Ascending aorta (tissue), 2 donors: Measurements from ENCODE around the gene DIPK1B. TPM values are rescaled to one million over a fixed set of nuclear protein-coding genes. Genes with fewer than 3 reads are reported as not detected.
A peak's percentile ranks its signal among the peaks of the same experiment; 100 is the strongest.

Experiments
- DNase-seq, 2 donors: peaks; one replicate each; pipeline ENCODE4 v3.0.0-alpha.2; 2019; ENCODE audit warnings: low spot score in 2 of 2
- H3K27ac ChIP-seq, 2 donors: fragments of 200-600 bp; sonication (generic); one replicate each; pipeline ENCODE4 v1.5.1; 2016 to 2017; ENCODE audit warnings: mild to moderate bottlenecking in 1 of 2
- H3K27me3 ChIP-seq: fragments of 200-600 bp; sonication (generic); one replicate; pipeline ENCODE4 v1.5.1; 2017
- H3K36me3 ChIP-seq, 2 donors: fragments of 200-600 bp; sonication (generic); one replicate each; pipeline ENCODE4 v1.5.1; 2016
- H3K4me1 ChIP-seq, 2 donors: fragments of 200-600 bp; sonication (generic); one replicate each; pipeline ENCODE4 v1.5.1; 2016 to 2017; ENCODE audit warnings: mild to moderate bottlenecking in 1 of 2
- H3K4me3 ChIP-seq, 2 donors: fragments of 200-600 bp; sonication (generic); one replicate each; pipeline ENCODE4 v1.5.1; 2016 to 2017; ENCODE audit warnings: mild to moderate bottlenecking in 1 of 2
- H3K9me3 ChIP-seq, 2 donors: fragments of 200-600 bp; sonication (generic); one replicate each; pipeline ENCODE4 v1.5.1; 2016
- intact Hi-C: fragments of 100-400 bp; cut with DNase I; formaldehyde crosslinking; loops from one replicate; pipeline ENCODE4 v1.15.1; 2023
- total RNA-seq: library from RNA; depleted of rRNA; stranded (reverse); fragments of >200 nt; gene quantifications from one replicate; pipeline ENCODE4 v1.1.0, GENCODE V29; 2016
- TF ChIP-seq, protein P1 (sequence below), 3 experiments: fragments of 200-600 bp in 2 of 3; fragments of 450-650 bp in 1 of 3; sonication (generic) in 2 of 3; IDR thresholded peaks; one replicate each; pipeline ENCODE4 v1.5.1; 2016 to 2019; ENCODE audit warnings: antibody characterized with exemption in 3 of 3, mild to moderate bottlenecking in 1 of 3, moderate library complexity in 1 of 3

Gene DIPK1B
- total RNA-seq, 1 donor from 2014 or later: 86.2 TPM

DNA sequence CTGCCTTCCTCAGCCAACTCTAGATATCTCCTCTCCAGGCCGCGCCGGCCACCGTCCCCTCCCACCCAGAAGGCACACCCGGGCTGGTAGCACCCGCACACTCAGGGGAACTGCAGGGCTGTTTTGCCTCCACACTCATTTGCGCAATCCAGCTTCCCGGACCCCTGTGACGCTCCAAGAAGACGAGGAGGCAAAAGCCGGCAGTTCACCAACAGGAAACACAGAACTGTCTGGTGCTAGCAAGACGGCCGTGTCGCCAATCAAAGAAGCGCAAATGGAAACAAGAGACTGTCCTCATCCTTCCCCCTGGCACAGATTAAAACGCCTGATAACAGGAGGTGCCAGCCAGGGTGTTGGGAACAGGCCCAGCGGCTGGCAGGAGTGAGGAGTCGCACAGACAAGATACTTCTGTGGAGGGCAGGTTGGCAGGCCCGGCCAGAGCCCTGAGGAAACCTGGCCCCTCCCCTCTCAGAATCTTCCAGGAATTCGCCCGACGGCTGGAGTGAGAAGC, 32.9 kb upstream of the DIPK1B start:
- Histone ChIP-seq H3K27me3 (no peaks in the 10 kb centered on the region), H3K27ac (peak overlapping the region in 1 of 2 donors; percentile 18), H3K4me1 (no peaks in the 10 kb centered on the region), H3K9me3 (no peaks in the 10 kb centered on the region), H3K4me3 (no peak overlapping the region), H3K36me3 (peaks cover 5 to 16% of the 10 kb centered on the region in 2 donors)
- intact Hi-C loops: no loop called here
- TF ChIP-seq, protein P1, sequence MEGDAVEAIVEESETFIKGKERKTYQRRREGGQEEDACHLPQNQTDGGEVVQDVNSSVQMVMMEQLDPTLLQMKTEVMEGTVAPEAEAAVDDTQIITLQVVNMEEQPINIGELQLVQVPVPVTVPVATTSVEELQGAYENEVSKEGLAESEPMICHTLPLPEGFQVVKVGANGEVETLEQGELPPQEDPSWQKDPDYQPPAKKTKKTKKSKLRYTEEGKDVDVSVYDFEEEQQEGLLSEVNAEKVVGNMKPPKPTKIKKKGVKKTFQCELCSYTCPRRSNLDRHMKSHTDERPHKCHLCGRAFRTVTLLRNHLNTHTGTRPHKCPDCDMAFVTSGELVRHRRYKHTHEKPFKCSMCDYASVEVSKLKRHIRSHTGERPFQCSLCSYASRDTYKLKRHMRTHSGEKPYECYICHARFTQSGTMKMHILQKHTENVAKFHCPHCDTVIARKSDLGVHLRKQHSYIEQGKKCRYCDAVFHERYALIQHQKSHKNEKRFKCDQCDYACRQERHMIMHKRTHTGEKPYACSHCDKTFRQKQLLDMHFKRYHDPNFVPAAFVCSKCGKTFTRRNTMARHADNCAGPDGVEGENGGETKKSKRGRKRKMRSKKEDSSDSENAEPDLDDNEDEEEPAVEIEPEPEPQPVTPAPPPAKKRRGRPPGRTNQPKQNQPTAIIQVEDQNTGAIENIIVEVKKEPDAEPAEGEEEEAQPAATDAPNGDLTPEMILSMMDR (IDR thresholded peaks at IDR 0.05): no peak
- peak; percentile 50 to 78 for DNase-seq

DNA sequence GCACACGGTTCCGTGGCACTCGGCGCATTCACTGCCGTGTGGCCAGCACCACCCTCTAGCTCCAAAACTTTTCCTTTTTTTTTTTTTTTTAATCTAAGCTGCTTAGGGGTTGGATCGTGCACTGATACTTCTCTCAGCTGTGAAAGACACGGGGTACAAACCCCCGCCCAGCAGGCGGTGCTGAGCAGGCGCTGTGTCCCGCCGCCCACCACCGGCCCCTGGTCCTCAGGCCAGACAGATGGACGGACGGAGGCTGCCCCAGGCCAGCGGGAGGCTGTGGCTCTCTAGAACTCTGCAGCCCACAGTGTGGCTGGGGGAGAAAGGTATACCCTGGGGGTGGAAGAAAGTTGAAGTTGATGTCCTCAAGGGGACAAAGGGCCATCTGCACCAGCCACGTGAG, 31.3 kb upstream of the DIPK1B start:
- H3K9me3 ChIP-seq: no peaks in the 10 kb centered on the region
- TF ChIP-seq, protein P1 (IDR thresholded peaks at IDR 0.05): no peak
- DNase-seq: no peak

DNA sequence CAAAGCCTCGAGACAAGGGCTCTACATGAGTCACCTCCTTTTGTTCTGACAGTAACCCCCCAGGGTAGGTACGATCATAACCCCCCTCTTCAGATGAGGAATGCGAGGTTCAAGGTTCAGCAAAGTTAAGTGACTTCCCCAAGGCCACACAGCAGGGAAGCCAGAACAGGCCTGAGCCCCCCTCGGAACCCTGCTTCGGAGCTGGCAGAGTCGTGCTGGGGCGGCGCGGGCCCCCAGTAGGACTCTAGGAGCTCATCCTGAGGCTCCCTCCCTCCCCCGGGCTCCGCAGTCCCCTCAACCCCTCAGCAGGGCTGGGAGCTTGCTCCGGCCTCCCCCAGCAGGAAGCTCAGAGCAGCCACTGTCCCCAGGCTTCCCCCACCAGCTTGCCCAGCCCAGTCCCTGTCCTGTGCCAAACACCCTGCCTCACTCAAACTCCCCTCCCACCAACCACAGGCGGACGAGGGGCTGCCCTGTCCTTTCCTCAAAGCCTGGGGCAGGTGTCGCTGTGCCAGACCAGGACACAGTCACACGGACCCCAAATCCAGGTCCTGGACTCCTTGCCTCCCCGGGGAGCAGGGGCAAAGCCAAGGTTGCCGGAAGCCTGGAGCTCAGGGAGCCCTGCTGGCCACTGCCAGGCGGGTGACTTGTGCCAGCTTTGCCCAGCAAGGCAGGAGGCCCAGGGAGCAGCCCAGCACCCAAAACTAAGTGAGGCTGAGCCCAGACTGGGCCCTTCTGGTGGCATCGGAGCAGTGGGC, 30.2 kb upstream of the DIPK1B start:
- intact Hi-C loops: no loop called here
- Histone ChIP-seq H3K36me3 (peaks cover 0 to 6% of the 10 kb centered on the region in 2 donors), H3K4me3 (no peak overlapping the region), H3K27ac (no peak overlapping the region), H3K4me1 (peaks cover 11 to 13% of the 10 kb centered on the region in 2 donors), H3K27me3 (no peaks in the 10 kb centered on the region), H3K9me3 (no peaks in the 10 kb centered on the region)
- DNase-seq: no peak
- TF ChIP-seq, protein P1 (IDR thresholded peaks at IDR 0.05): no peak

More for the DNA sequence above, 31.3 kb upstream of the DIPK1B start:
- H3K27me3 ChIP-seq: no peaks in the 10 kb centered on the region
- no peak overlapping the region for H3K27ac ChIP-seq
- intact Hi-C loops: no loop called here
- H3K4me3 ChIP-seq: no peak overlapping the region
- H3K36me3 ChIP-seq: peaks cover 2 to 15% of the 10 kb centered on the region in 2 donors
- H3K4me1 ChIP-seq: peaks cover 6 to 10% of the 10 kb centered on the region in 2 donors

DNA sequence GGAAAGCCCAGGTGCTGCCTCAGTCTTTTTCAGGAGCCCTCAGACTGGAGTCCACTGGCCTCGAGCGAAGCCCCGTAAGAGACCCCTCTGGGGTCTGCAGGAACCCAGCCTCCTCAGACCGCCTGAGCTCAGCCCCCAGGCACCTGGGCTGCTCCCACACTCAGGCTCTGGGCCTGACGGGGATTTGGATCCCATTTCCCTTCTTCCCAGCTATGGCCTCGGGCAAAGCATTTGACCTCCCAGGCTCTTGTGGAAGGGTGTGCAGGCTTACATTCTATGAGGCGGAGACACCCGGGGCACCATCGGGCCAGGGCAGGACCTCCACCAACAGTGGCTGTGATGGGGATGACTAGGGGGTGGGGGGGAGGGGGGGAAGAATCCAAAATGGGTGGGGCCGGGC, 29.7 kb upstream of the DIPK1B start:
- H3K4me3 ChIP-seq: no peak overlapping the region
- peaks cover 11 to 15% of the 10 kb centered on the region in 2 donors for H3K4me1 ChIP-seq
- intact Hi-C loops: no loop called here
- no peaks in the 10 kb centered on the region for H3K27me3 ChIP-seq
- H3K36me3 ChIP-seq: peaks cover 0 to under 1% of the 10 kb centered on the region in 2 donors
- H3K9me3 ChIP-seq: no peaks in the 10 kb centered on the region
- TF ChIP-seq, protein P1 (IDR thresholded peaks at IDR 0.05): no peak
- no peak overlapping the region for H3K27ac ChIP-seq
- no peak for DNase-seq

DNA sequence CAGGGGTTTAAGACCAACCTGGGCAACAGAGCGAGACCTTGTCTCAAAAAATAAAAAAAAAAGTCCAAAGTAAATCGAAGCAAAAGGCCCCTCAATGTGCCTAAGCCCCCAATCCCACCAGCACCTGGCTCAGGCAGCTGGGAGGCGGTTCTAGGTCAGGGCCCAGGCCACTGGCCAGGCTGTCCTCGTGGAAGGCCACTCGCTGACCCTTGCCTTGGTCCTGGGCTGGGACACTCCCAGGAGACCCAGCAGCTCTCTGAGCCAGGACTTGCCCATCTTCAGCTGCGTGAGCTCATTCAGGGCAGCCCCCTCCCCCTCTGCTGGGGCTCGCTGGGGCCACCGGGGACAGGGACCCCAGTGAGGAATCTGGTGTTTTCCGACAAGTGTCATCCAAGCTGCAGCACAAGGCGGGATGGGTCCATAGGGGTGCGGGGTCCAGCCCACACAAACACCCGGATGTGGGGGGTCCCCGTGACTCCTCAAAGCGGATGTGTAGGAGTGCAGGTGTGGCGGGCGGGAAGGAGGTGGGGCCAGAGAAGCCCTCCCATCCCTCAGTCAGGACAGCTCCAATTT, 29.1 kb upstream of the DIPK1B start:
- no peak for DNase-seq
- Histone ChIP-seq H3K36me3 (no peaks in the 10 kb centered on the region), H3K27me3 (no peaks in the 10 kb centered on the region), H3K27ac (no peak overlapping the region), H3K4me1 (peaks cover 11 to 18% of the 10 kb centered on the region in 2 donors), H3K9me3 (no peaks in the 10 kb centered on the region), H3K4me3 (no peak overlapping the region)
- intact Hi-C loops: no loop called here
- TF ChIP-seq, protein P1 (IDR thresholded peaks at IDR 0.05): no peak
